HG02970 (cell line): ENCODE data around the gene AGT.
"Not testable (repeated sequence)": the region's sequence is repeated elsewhere in the genome, so short reads cannot be mapped to it uniquely, and the experiment has no call there.

Experiments
- ATAC-seq: cut with Tn5 transposase; IDR thresholded peaks from one replicate; pipeline ENCODE4 v1.9.1; 2021; ENCODE audit warnings: mild to moderate bottlenecking, moderate library complexity, moderate number of reproducible peaks; ENCODE audit not compliant: unreplicated experiment, low FRiP score

The AGT gene

DNA sequence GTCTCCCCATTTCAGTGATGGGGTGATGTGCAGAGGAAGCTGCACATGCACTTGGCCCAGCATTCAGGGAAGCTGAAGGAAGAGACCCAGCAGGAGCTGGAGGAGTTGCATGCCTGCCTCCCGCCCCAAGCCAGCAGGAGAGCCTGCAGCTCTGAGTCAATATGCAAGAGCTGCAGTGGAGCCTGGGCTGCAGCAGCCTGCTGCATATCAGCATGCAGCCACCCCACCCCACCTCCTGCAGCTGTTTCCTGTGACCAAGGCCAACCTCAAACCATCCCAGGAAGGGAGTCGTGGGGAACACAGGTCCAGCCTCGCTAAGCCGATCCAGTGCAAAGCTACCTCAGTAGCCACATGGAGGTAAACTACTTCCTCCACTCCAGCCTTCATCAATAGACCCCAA lies 18.9 kb downstream of the AGT start:
- no peak for ATAC-seq

DNA sequence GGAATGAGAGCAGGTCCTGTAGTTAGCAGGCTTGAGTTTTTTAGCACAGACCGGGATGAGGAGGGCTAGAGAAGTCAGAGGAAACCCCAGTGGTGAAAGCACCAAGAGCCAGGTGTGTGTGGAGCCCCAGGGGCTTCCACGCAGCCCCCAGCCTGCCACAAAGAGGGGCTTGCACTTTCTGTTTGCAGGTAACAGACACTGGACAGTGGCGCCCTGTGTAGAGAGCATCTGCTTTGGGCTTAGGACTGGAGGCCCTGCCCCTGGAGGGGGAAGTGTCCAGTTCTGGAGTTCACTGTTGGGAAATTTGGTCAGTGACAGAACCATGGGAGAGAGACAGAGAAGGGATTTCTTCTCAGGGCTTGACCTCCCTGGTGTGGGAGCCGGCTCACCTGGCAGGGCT lies 19.5 kb downstream of the AGT start:
- ATAC-seq: no peak

DNA sequence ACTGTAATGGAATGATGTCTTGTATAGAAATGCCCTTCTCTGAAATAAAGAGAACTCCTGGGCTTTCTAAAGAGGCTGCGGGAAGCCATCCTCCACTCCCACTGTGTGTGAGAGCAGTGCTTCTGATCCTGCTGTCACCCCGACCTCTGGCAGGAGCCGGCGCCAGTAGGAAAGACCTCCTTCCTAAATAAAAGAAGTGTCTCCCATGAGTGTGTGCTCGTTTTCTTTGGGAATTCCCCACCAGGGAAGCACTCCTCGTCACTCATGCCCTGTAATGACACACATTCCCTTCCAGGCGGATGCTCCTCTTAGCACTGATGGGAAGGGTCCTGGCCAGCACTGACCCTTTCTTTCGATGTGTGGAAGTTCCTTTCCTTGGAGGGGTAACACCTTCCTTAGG lies 20.1 kb downstream of the AGT start:
- no peak for ATAC-seq

- ATAC-seq: no peak
These were observed 20.7 kb downstream of the AGT start for GRCh38 chr1:230693221-230693620.

DNA sequence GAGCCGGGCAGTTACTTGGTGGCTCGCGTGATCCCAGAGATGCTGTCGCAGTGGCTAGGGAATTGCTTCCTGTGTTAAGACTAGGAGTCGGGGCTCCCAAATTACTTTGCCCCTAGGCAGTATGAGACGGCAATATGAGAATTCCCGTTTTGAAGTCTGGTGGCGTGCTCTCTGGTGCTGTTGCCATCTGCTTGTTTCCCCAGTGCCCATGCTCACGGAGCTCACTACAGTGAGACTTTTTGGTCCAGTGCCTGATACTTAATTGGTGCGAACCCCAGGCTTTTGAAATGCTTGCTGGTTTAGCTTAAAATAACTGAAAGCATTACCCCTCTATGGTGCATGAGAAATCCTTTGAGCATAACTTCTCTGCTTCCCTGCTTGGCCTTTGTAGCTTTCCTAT lies 22.3 kb downstream of the AGT start:
- ATAC-seq: no peak

DNA sequence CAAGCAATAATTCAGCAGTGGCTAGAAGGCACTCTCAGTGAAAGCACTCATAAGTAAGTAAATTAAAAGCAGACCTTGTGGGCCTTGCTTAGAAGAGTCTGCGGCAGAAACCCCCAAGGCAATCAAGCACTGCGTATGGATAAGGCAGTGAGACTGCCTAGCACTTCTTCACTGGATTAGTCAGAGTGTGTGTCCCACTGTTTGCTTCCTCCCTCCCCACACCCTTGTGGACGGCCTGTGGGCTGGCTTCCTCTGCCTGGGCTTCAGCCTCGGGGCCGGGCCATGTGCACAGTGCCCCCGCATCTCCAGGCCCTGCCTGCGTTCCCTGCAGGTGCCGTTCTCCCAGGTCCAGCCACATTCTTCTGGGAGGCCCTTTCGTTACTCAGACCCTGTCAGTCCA lies 23.8 kb downstream of the AGT start:
- ATAC-seq: no peak

DNA sequence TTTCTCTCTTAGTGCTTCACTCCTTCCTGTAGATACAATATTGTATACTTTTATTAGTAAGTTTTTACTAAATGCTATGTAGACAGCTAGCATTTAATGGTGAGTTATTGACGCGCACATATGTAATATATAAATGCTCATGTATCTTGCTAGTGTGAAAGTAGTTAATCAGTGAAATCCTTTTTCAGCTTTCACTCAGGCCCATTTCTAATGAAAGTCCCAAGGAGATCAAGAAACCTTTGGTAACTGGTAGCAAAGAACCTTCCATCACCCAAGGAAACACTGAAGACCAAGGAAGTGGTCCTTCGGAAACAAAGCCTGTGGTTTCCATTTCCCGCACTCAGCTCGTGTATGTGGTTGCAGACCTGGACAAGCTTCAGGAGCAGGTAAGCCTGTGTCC lies 27.2 kb downstream of the AGT start:
- ATAC-seq: no peak

GRCh38 chr1:230684998-230685397 lies 28.9 kb downstream of the AGT start:
- ATAC-seq: no peak

DNA sequence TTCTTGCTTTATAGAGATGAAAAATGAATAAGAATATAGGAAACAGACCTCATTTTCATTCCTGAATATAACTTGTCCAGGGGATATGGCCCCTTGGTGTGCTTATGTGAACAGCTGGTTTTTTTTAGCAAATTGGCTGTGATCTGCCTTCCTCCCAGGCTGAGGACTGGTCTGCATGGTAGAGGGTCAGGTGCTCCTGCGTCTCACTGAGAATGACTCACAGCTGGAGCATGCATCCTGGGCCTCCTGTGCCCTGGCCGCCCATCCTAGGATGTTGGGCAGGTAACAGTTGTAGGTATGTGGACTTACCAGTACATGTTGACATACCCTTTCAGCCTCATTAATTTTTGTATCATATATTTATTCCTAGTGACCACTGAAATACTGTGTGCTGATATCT lies 29.8 kb downstream of the AGT start:
- ATAC-seq: no peak

- no peak for ATAC-seq
These were observed 30.9 kb downstream of the AGT start for GRCh38 chr1:230682882-230683610.

DNA sequence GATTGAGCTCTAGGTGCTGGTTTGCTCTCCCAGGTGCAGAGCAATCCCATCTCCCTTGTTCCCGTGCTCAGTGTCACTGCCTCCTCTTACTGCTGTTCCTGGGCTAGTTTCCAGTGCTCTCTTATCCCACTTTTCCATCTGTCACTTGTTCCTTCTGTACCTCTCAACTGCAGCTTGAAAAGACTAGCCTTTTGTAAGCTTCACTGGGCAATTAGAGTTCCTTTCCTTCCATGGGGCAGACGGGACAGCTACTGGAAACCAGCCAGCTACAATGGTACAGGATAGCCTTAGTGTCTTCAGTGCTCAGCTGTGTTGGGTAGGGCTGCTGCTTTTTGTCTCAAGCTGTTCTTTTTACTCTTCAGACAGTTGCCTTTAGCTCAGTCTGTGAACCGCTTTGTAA lies 31.6 kb downstream of the AGT start:
- no peak for ATAC-seq

- no peak for ATAC-seq
These were observed 32.3 kb downstream of the AGT start for GRCh38 chr1:230681599-230681998.

DNA sequence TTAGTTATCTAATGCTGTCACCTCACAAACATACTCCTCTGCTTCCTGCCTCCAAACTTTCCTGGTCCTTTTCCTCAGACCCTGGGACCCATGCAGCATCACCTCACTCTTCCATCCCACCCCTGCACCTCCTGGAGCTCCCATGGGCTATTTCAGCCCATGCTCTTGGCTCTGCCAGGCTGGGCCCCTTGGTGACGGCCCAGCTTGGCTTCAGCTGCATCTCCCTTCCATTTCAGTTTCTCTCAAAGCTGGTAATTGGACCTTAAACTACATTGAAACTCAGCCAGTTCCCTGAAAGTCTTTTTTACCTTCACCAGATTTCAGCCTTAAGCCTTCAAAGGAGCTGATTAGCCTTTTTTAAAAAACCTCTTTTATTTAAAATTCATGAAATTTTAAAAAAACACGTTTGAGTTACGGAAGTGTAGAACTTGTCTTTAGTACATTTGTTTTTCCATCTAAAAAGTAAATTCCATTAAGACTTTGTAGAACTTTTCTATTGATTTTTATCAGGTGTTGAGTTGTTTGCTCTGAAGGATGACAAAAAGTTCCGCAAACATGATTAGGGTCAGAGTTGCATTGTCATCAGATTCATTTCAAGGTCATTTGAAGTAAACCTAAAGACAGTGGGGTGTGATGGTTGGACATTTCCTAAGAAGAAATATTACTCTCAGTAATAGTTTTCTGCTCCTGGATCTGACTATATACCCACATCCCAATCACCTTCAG lies 33.5 kb downstream of the AGT start:
- ATAC-seq: no peak

GRCh38 chr1:230679825-230680224 lies 34.1 kb downstream of the AGT start:
- no peak for ATAC-seq

DNA sequence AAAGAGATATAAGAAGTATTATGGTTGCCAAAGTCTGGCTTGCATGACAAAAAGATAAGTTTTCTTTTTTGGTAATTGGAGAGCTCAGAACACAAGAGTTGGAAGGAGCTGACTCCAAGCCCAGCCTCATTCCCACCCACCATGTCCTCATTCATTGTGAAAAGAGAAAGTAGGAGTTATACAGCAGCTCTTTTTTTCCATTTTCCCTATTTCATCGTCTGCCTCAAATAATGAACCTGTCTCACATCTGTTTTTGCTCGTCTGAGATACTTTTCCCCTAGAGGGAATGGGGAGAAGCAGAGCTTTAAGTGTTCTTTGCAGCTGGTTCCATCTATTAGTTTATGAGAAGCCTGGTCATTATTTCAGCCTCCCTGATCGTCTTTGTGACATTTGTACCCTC lies 34.7 kb downstream of the AGT start:
- no peak for ATAC-seq

GRCh38 chr1:230677200-230677599 lies 36.7 kb downstream of the AGT start:
- no peak for ATAC-seq

- no peak for ATAC-seq
These were observed 39.3 kb downstream of the AGT start for GRCh38 chr1:230674581-230674980.

DNA sequence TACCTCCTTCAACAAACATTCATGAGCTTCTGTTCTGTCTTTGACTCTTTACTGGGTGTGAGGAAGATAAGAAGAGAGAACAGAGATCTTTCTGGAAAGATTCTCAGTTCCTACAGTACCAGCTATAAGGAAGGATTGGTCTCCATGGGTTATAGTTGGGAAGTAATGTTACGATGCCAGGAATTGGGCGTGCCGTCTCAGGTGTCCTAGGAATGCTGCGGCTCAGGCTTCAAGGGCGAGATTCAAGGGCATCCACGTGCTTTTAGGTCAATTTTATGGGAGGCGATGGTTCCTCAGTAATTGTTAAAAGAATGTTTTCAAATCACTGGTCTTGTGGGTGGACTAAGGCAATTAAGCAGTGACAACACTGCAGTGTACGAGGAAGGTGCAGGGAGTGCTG lies 44.4 kb downstream of the AGT start:
- no peak for ATAC-seq

DNA sequence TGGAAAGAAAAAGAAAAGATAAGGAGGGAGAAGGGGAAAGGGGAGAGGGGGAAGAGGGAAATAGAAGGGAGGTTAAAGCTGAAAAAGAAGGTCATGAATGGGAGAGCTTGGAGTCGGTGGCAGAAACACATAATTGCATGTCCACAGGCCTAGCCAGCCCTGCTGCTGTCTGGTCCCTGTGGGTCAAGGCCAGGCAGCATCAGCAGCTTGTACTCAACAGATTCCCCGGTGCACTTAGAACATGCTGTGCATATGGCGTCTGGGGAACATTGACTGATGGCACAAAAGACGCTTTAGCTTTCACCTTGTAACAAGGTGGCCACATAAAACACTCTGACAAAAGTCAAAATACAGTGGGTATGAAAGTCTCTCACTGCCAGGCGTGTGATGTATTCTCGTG lies 45.7 kb downstream of the AGT start:
- no peak for ATAC-seq

- no peak for ATAC-seq
These were observed 51.9 kb downstream of the AGT start for GRCh38 chr1:230661976-230662375.

- no peak for ATAC-seq
These were observed 55.2 kb downstream of the AGT start for GRCh38 chr1:230658691-230659090.

GRCh38 chr1:230658103-230658502 lies 55.8 kb downstream of the AGT start:
- ATAC-seq: not testable (repeated sequence)
